ENCODE results near the gene KCNAB1. TPM values are rescaled to one million over a fixed set of nuclear protein-coding genes. Genes with fewer than 3 reads are reported as not detected.

Gene KCNAB1
- total RNA-seq, 2 donors from 2014 or later: not detected

- Mint-ChIP-seq H3K27me3 (ENCODE audit: low read depth) (no peaks in the 10 kb centered on the region), H3K4me1 (ENCODE audit: low read depth) (no peaks in the 10 kb centered on the region), H3K36me3 (ENCODE audit: insufficient read depth in 2 of 2) (no peaks in the 10 kb centered on the region), H3K27ac (no peak overlapping the region), H3K4me3 (no peak overlapping the region), H3K9me3 (no peaks in the 10 kb centered on the region)
- no peak for DNase-seq
- no peak for ATAC-seq (replicated peaks in 1 of 2)
Observed at GRCh38 chr3:156421534-156421933, 301.2 kb downstream of the KCNAB1 start.

DNA sequence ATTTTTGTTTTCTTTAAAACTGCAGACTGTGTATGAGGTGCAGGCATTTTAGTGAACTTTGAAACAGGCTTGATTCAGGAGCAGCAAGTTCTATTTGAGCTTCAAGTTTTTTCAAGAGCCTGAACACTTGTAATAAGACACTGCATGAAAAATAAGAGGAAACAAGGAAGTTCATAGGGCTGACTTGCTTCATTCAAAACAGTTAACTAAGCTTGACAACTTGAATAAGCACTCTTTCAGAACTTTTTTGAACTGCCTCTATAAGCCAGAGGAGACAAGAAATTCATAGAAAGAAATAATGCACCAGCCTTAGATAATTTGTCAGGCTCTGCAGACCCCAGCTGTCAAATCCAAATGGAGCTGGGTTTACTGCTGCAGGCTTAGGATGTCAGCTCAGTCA, 304.4 kb downstream of the KCNAB1 start:
- Mint-ChIP-seq H3K4me3 (no peak overlapping the region), H3K4me1 (ENCODE audit: low read depth) (no peaks in the 10 kb centered on the region), H3K27me3 (ENCODE audit: low read depth) (no peaks in the 10 kb centered on the region), H3K36me3 (ENCODE audit: insufficient read depth in 2 of 2) (no peaks in the 10 kb centered on the region), H3K9me3 (no peaks in the 10 kb centered on the region), H3K27ac (no peak overlapping the region)
- DNase-seq (no peak), ATAC-seq (replicated peaks in 1 of 2) (no peak)

DNA sequence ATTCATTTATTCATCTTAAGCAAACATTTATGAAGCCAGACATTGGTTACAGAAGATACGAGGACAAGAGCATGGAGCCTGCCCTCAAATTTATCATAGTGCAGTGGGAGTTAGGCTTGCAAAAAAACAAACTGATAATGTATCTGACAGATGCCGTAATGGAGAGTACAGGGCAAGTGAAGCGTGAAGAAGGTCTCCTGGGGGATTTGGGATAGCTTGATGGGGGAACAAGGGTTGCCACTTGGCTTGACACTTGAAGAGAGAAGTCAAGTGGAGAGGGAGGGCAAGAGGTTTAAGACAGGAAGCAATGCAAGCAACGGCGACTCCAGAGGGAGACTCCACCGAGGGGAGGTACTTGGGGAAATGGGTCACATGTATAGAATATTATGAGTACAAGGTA, 305.3 kb downstream of the KCNAB1 start:
- H3K4me1 Mint-ChIP-seq (ENCODE audit: low read depth): no peaks in the 10 kb centered on the region
- DNase-seq (no peak), ATAC-seq (replicated peaks in 1 of 2) (no peak)
- no peaks in the 10 kb centered on the region for H3K9me3 Mint-ChIP-seq
- H3K4me3 Mint-ChIP-seq: no peak overlapping the region
- no peaks in the 10 kb centered on the region for H3K27me3 Mint-ChIP-seq (ENCODE audit: low read depth)
- no peak overlapping the region for H3K27ac Mint-ChIP-seq
- H3K36me3 Mint-ChIP-seq (ENCODE audit: insufficient read depth in 2 of 2): no peaks in the 10 kb centered on the region

GRCh38 chr3:156429125-156429524, 308.7 kb downstream of the KCNAB1 start:
- Mint-ChIP-seq H3K27ac (no peak overlapping the region), H3K27me3 (ENCODE audit: low read depth) (peaks cover 7% of the 10 kb centered on the region), H3K36me3 (ENCODE audit: insufficient read depth in 2 of 2) (no peaks in the 10 kb centered on the region), H3K9me3 (no peaks in the 10 kb centered on the region), H3K4me3 (no peak overlapping the region), H3K4me1 (ENCODE audit: low read depth) (no peaks in the 10 kb centered on the region)
- DNase-seq (no peak), ATAC-seq (replicated peaks in 1 of 2) (no peak)

DNA sequence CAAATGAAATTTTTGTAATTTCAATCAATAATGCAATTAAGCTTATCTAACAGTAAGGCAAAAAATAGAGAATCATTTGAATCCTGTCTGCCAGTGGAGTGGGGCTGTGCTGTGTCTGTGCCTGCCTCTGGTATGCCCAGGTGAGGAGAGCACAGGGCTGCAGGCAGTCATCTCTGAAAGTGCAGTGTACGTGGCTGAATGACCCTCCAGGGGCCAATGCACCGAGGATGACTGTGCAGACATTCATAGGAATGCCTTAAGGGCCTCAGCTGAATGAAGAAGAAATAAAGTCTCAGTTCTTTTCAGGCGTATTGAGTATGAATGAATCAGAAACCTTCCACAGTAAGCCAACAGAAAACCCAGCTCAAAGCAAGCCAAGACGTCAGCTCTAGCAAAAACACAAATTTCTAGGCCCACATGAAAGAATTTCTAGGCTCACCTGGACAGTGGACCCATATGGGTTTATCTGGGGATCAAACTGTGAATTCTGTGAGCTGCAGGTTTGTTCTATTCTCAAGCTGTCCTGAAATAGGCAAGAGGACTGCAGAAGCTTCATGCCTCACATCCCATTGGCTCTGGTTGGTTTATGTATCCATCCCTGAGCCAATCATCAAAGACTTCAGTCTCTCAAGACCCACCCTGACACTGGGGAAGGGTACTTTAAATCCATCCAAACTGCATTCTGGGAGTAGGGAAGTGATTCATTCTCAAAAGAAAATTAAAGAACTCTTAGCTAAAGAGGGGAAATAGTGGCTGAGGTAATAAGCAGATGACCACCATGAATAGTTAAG, 311.2 kb downstream of the KCNAB1 start:
- Mint-ChIP-seq H3K27ac (no peak overlapping the region), H3K4me1 (ENCODE audit: low read depth) (no peaks in the 10 kb centered on the region), H3K4me3 (no peak overlapping the region), H3K27me3 (ENCODE audit: low read depth) (peaks cover 7% of the 10 kb centered on the region), H3K36me3 (ENCODE audit: insufficient read depth in 2 of 2) (no peaks in the 10 kb centered on the region), H3K9me3 (no peaks in the 10 kb centered on the region)
- ATAC-seq (replicated peaks in 1 of 2) (no peak), DNase-seq (no peak)

DNA sequence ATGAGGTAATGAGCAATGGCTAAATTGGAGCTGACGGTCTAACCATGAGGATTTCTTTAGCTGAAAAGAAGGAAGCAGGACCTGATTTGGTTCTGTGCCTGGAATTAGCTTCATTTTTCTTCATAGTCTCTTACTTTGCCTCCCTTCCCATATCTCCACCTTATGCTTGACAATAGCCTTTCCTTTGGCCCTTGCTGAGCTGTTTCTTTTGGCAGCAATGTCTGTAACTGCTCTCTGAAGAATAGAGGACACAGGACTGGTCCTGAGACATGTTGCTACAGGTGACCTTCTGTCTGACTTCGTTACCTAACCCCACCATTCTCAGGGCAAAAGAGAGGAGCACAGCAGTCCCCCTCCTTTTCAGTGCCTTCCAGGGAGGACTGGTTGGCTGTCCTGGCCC, 312.2 kb downstream of the KCNAB1 start:
- no peak for ATAC-seq (replicated peaks in 1 of 2)
- Mint-ChIP-seq H3K4me3 (no peak overlapping the region), H3K36me3 (ENCODE audit: insufficient read depth in 2 of 2) (no peaks in the 10 kb centered on the region), H3K27me3 (ENCODE audit: low read depth) (peaks cover 7% of the 10 kb centered on the region), H3K9me3 (no peaks in the 10 kb centered on the region), H3K27ac (no peak overlapping the region), H3K4me1 (ENCODE audit: low read depth) (no peaks in the 10 kb centered on the region)
- DNase-seq: no peak

GRCh38 chr3:156433138-156433537, 312.8 kb downstream of the KCNAB1 start:
- H3K4me3 Mint-ChIP-seq: no peak overlapping the region
- peak in 1 of 2 donors; percentile 79 for ATAC-seq (replicated peaks in 1 of 2)
- H3K27ac Mint-ChIP-seq: no peak overlapping the region

GRCh38 chr3:156433910-156434309, 313.5 kb downstream of the KCNAB1 start:
- peaks cover 7% of the 10 kb centered on the region for H3K27me3 Mint-ChIP-seq (ENCODE audit: low read depth)
- H3K27ac Mint-ChIP-seq: no peak overlapping the region
- no peaks in the 10 kb centered on the region for H3K36me3 Mint-ChIP-seq (ENCODE audit: insufficient read depth in 2 of 2)
- H3K4me1 Mint-ChIP-seq (ENCODE audit: low read depth): no peaks in the 10 kb centered on the region
- H3K9me3 Mint-ChIP-seq: no peaks in the 10 kb centered on the region
- H3K4me3 Mint-ChIP-seq: no peak overlapping the region
- ATAC-seq (replicated peaks in 1 of 2) (peak in 1 of 2 donors; percentile 30), DNase-seq (no peak)

More at GRCh38 chr3:156433138-156433537, 312.8 kb downstream of the KCNAB1 start:
- no peaks in the 10 kb centered on the region for H3K9me3 Mint-ChIP-seq
- no peak for DNase-seq
- peaks cover 7% of the 10 kb centered on the region for H3K27me3 Mint-ChIP-seq (ENCODE audit: low read depth)
- H3K4me1 Mint-ChIP-seq (ENCODE audit: low read depth): no peaks in the 10 kb centered on the region
- no peaks in the 10 kb centered on the region for H3K36me3 Mint-ChIP-seq (ENCODE audit: insufficient read depth in 2 of 2)

DNA sequence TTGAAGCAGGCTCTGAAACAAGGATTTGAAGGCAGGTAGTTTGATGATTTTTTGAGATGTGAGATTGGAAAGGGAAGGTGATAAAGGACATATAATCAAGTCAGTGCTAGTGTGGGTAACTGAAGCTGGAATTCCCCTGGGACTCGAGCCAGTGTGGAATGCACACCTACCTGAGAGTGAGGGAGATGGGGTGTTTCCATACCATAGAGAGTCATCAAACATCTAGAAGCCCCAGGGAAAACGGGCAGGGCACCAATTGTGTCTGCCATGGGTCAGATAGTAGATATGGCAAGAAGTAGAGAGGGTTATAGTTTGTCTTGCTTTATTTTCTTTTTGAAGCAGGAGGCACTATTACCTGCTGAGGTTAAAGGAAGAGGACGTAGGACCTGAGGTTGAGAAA, 314.5 kb downstream of the KCNAB1 start:
- Mint-ChIP-seq H3K27me3 (ENCODE audit: low read depth) (peaks cover 7% of the 10 kb centered on the region), H3K27ac (no peak overlapping the region), H3K9me3 (no peaks in the 10 kb centered on the region), H3K36me3 (ENCODE audit: insufficient read depth in 2 of 2) (peaks cover 0 to 2% of the 10 kb centered on the region in 2 donors), H3K4me1 (ENCODE audit: low read depth) (no peaks in the 10 kb centered on the region), H3K4me3 (no peak overlapping the region)
- DNase-seq (no peak), ATAC-seq (replicated peaks in 1 of 2) (no peak)

DNA sequence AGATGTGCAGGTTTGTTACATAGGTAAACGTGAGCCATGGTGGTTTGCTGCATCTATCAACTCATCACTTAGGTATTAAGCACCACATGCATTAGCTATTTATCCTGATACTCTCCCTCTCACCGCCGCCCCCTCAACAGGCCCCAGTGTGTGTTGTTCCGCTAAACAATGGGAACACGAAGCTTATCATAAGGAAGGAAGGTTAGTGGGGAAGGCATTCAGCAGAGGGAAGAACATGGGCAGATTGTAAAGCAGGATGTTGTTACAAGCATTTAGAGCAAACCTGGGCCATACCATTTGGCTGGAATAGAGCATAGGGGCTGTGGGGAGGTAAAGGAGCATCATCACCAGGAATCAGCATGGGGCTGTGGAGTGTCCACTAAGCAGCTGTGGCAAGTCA, 322.7 kb downstream of the KCNAB1 start:
- no peaks in the 10 kb centered on the region for H3K4me1 Mint-ChIP-seq (ENCODE audit: low read depth)
- no peaks in the 10 kb centered on the region for H3K9me3 Mint-ChIP-seq
- ATAC-seq (replicated peaks in 1 of 2): no peak
- DNase-seq: no peak
- H3K27ac Mint-ChIP-seq: no peak overlapping the region
- H3K36me3 Mint-ChIP-seq (ENCODE audit: insufficient read depth in 2 of 2): peaks cover 0 to 2% of the 10 kb centered on the region in 2 donors
- H3K27me3 Mint-ChIP-seq (ENCODE audit: low read depth): no peaks in the 10 kb centered on the region
- no peak overlapping the region for H3K4me3 Mint-ChIP-seq

- H3K36me3 Mint-ChIP-seq (ENCODE audit: insufficient read depth in 2 of 2): no peaks in the 10 kb centered on the region
Observed at GRCh38 chr3:156445117-156446090, 325.0 kb downstream of the KCNAB1 start.

GRCh38 chr3:156448300-156448699, 327.9 kb downstream of the KCNAB1 start:
- ATAC-seq (replicated peaks in 1 of 2) (peak in 1 of 2 donors; percentile 43), DNase-seq (peak; percentile 17 to 32)
- no peak overlapping the region for H3K27ac Mint-ChIP-seq
- no peaks in the 10 kb centered on the region for H3K4me1 Mint-ChIP-seq (ENCODE audit: low read depth)
- no peaks in the 10 kb centered on the region for H3K36me3 Mint-ChIP-seq (ENCODE audit: insufficient read depth in 2 of 2)
- no peak overlapping the region for H3K4me3 Mint-ChIP-seq
- peaks cover 4% of the 10 kb centered on the region for H3K27me3 Mint-ChIP-seq (ENCODE audit: low read depth)
- H3K9me3 Mint-ChIP-seq: no peaks in the 10 kb centered on the region

More at GRCh38 chr3:156445117-156446090, 325.0 kb downstream of the KCNAB1 start:
- ATAC-seq (replicated peaks in 1 of 2) (no peak), DNase-seq (no peak)
- no peak overlapping the region for H3K27ac Mint-ChIP-seq
- H3K4me3 Mint-ChIP-seq: no peak overlapping the region
- no peaks in the 10 kb centered on the region for H3K4me1 Mint-ChIP-seq (ENCODE audit: low read depth)
- peaks cover 4% of the 10 kb centered on the region for H3K27me3 Mint-ChIP-seq (ENCODE audit: low read depth)
- H3K9me3 Mint-ChIP-seq: no peaks in the 10 kb centered on the region

All from activated T-cell treated with anti-CD3 and anti-CD28 coated beads, Interleukin-2, amount 50 U/mL, for 72 hours (primary cell).